Colonic mucosa (tissue), 4 donors: ENCODE data around the gene DZIP1L. TPM values are rescaled to one million over a fixed set of nuclear protein-coding genes. Genes with fewer than 3 reads are reported as not detected.
"Not testable (repeated sequence)": the region's sequence is repeated elsewhere in the genome, so short reads cannot be mapped to it uniquely, and the experiment has no call there.

Source experiments
- DNase-seq: peaks from one replicate; pipeline ENCODE4 v3.0.0-alpha.2; 2020
- H3K27ac ChIP-seq: fragments of 200-600 bp; one replicate; pipeline ENCODE4 v1.8.0; 2021
- H3K27me3 ChIP-seq: fragments of 200-600 bp; one replicate; pipeline ENCODE4 v1.8.0; 2021
- H3K36me3 ChIP-seq: fragments of 200-600 bp; one replicate; pipeline ENCODE4 v1.8.0; 2021
- H3K4me1 ChIP-seq: fragments of 200-600 bp; one replicate; pipeline ENCODE4 v1.8.0; 2021; ENCODE audit warnings: mild to moderate bottlenecking
- H3K4me3 ChIP-seq: fragments of 200-600 bp; one replicate; pipeline ENCODE4 v1.8.0; 2021
- H3K9ac ChIP-seq, 2 donors: one replicate each; pipeline ENCODE4 v1.7.0; 2013; ENCODE audit warnings: control low read depth in 2 of 2, low read depth in 2 of 2, low read length in 2 of 2
- H3K9me3 ChIP-seq: fragments of 200-600 bp; one replicate; pipeline ENCODE4 v1.8.0; 2021
- intact Hi-C: fragments of 100-400 bp; cut with DNase I; formaldehyde crosslinking; loops from one replicate; pipeline ENCODE4 v1.14.1; 2022
- total RNA-seq, 2 donors: library from RNA; stranded (reverse); fragmentation: NEBNext Ultra II Directional in 1 of 2; extraction: Animal tissue kit (Norgen Biotek cat#: 25700) in 1 of 2; gene quantifications; one replicate each; pipeline ENCODE4 v1.2.1, GENCODE V29; 2021
- TF ChIP-seq, protein P1 (sequence below): fragments of 200-600 bp; IDR thresholded peaks from one replicate; pipeline ENCODE4 v1.8.0; 2022; ENCODE audit warnings: antibody characterized with exemption, mild to moderate bottlenecking
- donor health status: healthy.
- donor health status: DM: no; HTN: no; CAD: no.
- donor health status: DM: no; HTN: no; CAD: no.

Gene DZIP1L
- total RNA-seq, 2 donors from 2014 or later: 0.69 to 0.89 TPM

GRCh38 chr3:138112362-138112761 lies 3.0 kb downstream of the DZIP1L start:
- H3K9ac ChIP-seq: no peak overlapping the region
- H3K36me3 ChIP-seq: no peaks in the 10 kb centered on the region
- H3K4me3 ChIP-seq: no peak overlapping the region
- TF ChIP-seq, protein P1, sequence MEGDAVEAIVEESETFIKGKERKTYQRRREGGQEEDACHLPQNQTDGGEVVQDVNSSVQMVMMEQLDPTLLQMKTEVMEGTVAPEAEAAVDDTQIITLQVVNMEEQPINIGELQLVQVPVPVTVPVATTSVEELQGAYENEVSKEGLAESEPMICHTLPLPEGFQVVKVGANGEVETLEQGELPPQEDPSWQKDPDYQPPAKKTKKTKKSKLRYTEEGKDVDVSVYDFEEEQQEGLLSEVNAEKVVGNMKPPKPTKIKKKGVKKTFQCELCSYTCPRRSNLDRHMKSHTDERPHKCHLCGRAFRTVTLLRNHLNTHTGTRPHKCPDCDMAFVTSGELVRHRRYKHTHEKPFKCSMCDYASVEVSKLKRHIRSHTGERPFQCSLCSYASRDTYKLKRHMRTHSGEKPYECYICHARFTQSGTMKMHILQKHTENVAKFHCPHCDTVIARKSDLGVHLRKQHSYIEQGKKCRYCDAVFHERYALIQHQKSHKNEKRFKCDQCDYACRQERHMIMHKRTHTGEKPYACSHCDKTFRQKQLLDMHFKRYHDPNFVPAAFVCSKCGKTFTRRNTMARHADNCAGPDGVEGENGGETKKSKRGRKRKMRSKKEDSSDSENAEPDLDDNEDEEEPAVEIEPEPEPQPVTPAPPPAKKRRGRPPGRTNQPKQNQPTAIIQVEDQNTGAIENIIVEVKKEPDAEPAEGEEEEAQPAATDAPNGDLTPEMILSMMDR: no peak
- H3K9me3 ChIP-seq: no peaks in the 10 kb centered on the region
- H3K4me1 ChIP-seq: no peaks in the 10 kb centered on the region
- no peaks in the 10 kb centered on the region for H3K27me3 ChIP-seq
- no peak for DNase-seq
- H3K27ac ChIP-seq: no peak overlapping the region
- intact Hi-C loops: no loop called here

- TF ChIP-seq, protein P1: no peak
- Histone ChIP-seq H3K4me1 (no peaks in the 10 kb centered on the region), H3K4me3 (no peak overlapping the region), H3K9me3 (no peaks in the 10 kb centered on the region), H3K27ac (no peak overlapping the region), H3K27me3 (no peaks in the 10 kb centered on the region), H3K9ac (no peak overlapping the region), H3K36me3 (no peaks in the 10 kb centered on the region)
- no peak for DNase-seq
- intact Hi-C loops: no loop called here
Measured at GRCh38 chr3:138105598-138105997, 9.8 kb downstream of the DZIP1L start.

DNA sequence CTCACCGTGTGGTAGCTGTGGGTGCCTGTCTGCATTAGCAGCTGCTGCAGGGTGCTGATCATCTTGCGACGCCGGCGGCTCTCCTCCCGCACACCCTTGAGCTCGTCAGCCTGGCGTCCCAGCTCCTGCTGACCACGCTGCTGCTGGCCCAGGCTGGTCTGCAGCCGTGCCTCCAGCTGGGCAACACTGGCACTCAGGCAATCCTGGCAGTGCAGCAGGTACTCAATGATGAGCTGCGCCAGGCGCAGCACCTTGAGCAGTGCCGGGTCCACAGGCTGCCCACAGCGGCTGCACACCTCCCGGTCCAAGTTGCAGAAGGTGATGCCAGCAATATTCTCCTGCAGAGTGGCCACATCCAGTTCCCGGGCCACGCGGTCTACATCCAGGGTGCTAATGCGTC lies 11.9 kb downstream of the DZIP1L start:
- Histone ChIP-seq H3K36me3 (no peaks in the 10 kb centered on the region), H3K27ac (no peak overlapping the region), H3K27me3 (no peaks in the 10 kb centered on the region), H3K4me3 (no peak overlapping the region), H3K9me3 (no peaks in the 10 kb centered on the region), H3K9ac (no peak overlapping the region), H3K4me1 (no peaks in the 10 kb centered on the region)
- DNase-seq: no peak
- intact Hi-C loops: no loop called here
- TF ChIP-seq, protein P1: no peak

GRCh38 chr3:138101351-138101940 lies 14.0 kb downstream of the DZIP1L start:
- intact Hi-C loops, H3K9ac ChIP-seq, H3K4me3 ChIP-seq, H3K27me3 ChIP-seq, H3K9me3 ChIP-seq, H3K27ac ChIP-seq, DNase-seq, H3K4me1 ChIP-seq, H3K36me3 ChIP-seq: not testable (repeated sequence)

GRCh38 chr3:138099417-138099816 lies 16.0 kb downstream of the DZIP1L start:
- Histone ChIP-seq H3K9ac (no peak overlapping the region), H3K27ac (no peak overlapping the region), H3K9me3 (no peaks in the 10 kb centered on the region), H3K4me3 (no peak overlapping the region), H3K27me3 (no peaks in the 10 kb centered on the region), H3K4me1 (no peaks in the 10 kb centered on the region), H3K36me3 (no peaks in the 10 kb centered on the region)
- TF ChIP-seq, protein P1: no peak
- intact Hi-C loops: no loop called here
- DNase-seq: no peak

DNA sequence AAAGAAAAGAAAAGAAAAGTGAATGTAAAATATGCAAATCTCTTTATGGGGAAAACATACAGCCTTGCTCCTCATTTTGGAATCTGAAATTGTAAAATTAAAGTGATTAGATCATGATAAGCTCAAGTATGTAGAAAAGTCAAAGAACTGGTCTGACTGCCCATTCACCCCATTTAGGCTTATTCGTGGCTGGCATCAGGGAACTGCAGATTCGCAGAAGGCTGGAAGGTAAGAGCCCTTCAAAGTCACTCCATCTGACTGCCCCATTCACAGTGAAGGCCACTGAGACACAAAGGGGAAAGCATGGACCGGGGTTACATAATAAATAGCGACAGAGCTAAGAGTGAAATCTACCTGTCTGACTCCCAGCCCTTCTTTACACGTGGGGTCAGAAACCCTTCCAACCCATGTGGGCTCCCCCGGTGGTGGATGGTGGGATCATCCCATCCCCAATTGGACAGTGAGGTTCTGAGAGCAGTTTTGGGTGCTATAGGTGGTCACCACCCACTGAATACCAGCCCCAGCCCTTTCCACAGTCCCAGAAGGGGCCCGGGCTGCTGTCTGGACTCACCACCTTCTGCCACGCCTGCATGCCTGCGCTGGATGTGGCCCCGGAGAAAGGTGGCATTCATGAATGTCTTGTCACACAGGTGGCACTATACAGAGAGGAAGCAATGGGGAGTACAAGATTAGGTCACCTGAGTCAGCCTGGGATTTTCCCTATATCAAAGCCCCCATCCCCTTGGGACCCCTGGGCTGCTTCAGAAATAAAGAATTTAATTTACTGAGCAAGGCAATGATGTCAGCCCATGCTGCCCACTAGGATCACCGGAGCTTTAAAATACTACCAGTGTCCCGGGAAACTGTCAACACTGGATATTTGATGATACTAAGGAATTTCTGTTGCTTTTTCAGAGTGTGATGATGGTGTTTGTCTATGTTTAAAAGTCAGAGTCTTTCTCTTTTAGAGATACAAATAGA lies 17.9 kb downstream of the DZIP1L start:
- H3K4me1 ChIP-seq: no peaks in the 10 kb centered on the region
- TF ChIP-seq, protein P1: no peak
- H3K36me3 ChIP-seq: no peaks in the 10 kb centered on the region
- no peak overlapping the region for H3K9ac ChIP-seq
- no peak for DNase-seq
- no peaks in the 10 kb centered on the region for H3K27me3 ChIP-seq
- H3K27ac ChIP-seq: no peak overlapping the region
- H3K4me3 ChIP-seq: no peak overlapping the region
- intact Hi-C loops: no loop called here
- no peaks in the 10 kb centered on the region for H3K9me3 ChIP-seq
